Testis (tissue), 3 donors: ENCODE results near the gene SETD5. TPM values are rescaled to one million over a fixed set of nuclear protein-coding genes. Genes with fewer than 3 reads are reported as not detected.

ENCODE experiments used
- DNase-seq: peaks from one replicate; pipeline ENCODE4 v3.0.0-alpha.2; 2019
- H3K27ac ChIP-seq, 2 donors: fragments of 200-600 bp; sonication (generic); one replicate each; pipeline ENCODE4 v1.5.1; 2019
- H3K27me3 ChIP-seq: fragments of 200-600 bp; sonication (generic); one replicate; pipeline ENCODE4 v1.5.1; 2019
- H3K36me3 ChIP-seq: fragments of 200-600 bp; sonication (generic); one replicate; pipeline ENCODE4 v1.5.1; 2017; ENCODE audit warnings: low read depth; ENCODE audit errors: missing control alignments
- H3K4me1 ChIP-seq: fragments of 200-600 bp; sonication (generic); one replicate; pipeline ENCODE4 v1.5.1; 2019
- H3K4me3 ChIP-seq, 2 donors: fragments of 200-600 bp; sonication (generic); one replicate each; pipeline ENCODE4 v1.5.1; 2017 to 2019
- H3K9me3 ChIP-seq: fragments of 200-600 bp; sonication (generic); one replicate; pipeline ENCODE4 v1.5.1; 2017
- POLR2A ChIP-seq: fragments of 450-650 bp; IDR thresholded peaks from one replicate; pipeline ENCODE4 v1.6.1; 2017; ENCODE audit warnings: antibody characterized with exemption, mild to moderate bottlenecking, moderate library complexity
- WGBS, 2 donors: methylation state at CpG; one replicate each; pipeline ENCODE4 v1.1.5; 2018; 5-methylcytosine and 5-hydroxymethylcytosine counted together
- intact Hi-C: fragments of 100-400 bp; cut with DNase I; formaldehyde crosslinking; loops from one replicate; pipeline ENCODE4 v1.15.1; 2023; ENCODE audit warnings: low total_unique reads
- polyA plus RNA-seq: library from polyadenylated mRNA; stranded (reverse); fragments of 350-450 nt; fragmentation: Illumina TruSeq; extraction: RNeasy Lipid Tissue Mini Kit (QIAGEN cat#74804); gene quantifications from one replicate; pipeline ENCODE4 v1.2.3, GENCODE V29; 2014; ENCODE audit warnings: low read depth, low replicate concordance; ENCODE audit not compliant: insufficient read depth
- total RNA-seq, 2 donors: library from RNA; depleted of rRNA; stranded (reverse); fragments of >200 nt; gene quantifications; one replicate each; pipeline ENCODE4 v1.2.3, GENCODE V29; 2016
- TF ChIP-seq, protein P1 (sequence below), 3 experiments: fragments of 450-650 bp in 2 of 3; fragments of 200-600 bp in 1 of 3; sonication (generic) in 1 of 3; IDR thresholded peaks; one replicate each; pipeline ENCODE4 v1.5.1; 2016 to 2019; ENCODE audit warnings: antibody characterized with exemption in 3 of 3, mild to moderate bottlenecking in 2 of 3, moderate library complexity in 1 of 3

The SETD5 gene
- total and polyA plus RNA-seq, 3 donors from 2014 or later, result 70.5 to 168 (median 155) TPM

DNA sequence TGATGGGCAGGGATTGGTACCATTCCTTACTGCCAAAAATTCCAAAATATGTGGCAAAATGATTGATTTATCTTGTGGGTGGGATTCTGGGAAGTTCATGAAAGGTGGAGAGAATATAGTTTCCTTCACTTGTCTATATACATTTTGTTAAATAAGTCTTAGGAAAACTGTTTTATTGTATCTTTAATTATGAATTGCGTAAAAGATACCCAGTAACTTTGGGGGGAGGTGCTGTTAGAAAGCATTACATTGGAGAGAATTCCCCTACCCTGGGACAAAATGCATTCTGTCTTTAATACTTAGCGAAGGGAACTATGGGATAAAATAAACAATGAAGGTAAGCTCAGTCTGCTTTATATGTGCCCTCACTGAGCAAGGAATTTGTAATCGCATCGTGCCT, 4.6 kb downstream of the SETD5 start:
- Histone ChIP-seq H3K27me3 (no peaks in the 10 kb centered on the region), H3K9me3 (no peaks in the 10 kb centered on the region), H3K27ac (peak overlapping the region; percentile 14 to 98), H3K4me1 (peaks cover 72% of the 10 kb centered on the region), H3K4me3 (no peak overlapping the region), H3K36me3 (no peaks in the 10 kb centered on the region)
- intact Hi-C loops, result no loop called here
- DNase-seq, result no peak
- 38 to 44% methylated on average over 4 of the region's 4 CpGs for WGBS, 2 donors
- no peak for TF ChIP-seq POLR2A
- TF ChIP-seq, protein P1, sequence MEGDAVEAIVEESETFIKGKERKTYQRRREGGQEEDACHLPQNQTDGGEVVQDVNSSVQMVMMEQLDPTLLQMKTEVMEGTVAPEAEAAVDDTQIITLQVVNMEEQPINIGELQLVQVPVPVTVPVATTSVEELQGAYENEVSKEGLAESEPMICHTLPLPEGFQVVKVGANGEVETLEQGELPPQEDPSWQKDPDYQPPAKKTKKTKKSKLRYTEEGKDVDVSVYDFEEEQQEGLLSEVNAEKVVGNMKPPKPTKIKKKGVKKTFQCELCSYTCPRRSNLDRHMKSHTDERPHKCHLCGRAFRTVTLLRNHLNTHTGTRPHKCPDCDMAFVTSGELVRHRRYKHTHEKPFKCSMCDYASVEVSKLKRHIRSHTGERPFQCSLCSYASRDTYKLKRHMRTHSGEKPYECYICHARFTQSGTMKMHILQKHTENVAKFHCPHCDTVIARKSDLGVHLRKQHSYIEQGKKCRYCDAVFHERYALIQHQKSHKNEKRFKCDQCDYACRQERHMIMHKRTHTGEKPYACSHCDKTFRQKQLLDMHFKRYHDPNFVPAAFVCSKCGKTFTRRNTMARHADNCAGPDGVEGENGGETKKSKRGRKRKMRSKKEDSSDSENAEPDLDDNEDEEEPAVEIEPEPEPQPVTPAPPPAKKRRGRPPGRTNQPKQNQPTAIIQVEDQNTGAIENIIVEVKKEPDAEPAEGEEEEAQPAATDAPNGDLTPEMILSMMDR (IDR thresholded peaks at IDR 0.05), result no peak

DNA sequence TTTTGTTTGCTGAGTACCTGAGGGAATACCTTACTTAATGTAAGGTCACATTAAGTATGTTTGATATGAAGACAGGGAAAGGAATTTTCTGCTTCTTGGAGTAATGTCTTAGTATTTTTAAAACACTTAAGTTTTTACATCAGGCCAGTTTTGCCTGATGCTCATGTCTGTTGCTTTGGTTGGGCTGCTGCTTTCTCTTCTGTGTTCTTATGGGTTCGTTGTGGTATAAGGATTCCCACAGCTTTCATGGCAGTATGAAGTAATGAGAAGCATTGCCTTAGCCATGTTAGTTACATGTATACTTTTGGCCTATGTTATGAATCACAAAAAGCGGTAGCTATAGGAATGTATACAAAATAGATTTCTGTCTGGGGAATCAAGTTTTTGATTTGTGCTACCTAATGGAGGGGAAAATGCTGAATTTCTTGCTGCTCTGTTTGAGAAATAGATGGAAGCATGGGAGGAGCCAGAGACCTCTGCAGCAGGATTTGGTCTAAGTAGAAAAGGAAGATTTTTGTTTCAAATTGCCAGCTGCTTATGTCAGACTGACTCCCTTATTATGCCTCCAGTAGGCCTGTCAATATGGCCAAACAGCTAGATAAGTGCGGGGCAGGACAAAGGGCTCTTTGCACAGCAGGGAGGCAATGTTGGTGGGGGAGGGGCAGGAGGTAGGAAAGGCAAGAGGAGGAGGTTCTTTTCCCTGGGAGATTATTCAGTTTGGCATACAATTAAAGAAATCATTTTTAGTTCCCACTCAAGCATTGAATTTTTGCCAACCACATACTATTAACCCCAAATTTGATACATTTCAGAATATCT, 5.2 kb downstream of the SETD5 start:
- no peak overlapping the region for H3K4me3 ChIP-seq
- peak overlapping the region; percentile 4 to 98 for H3K27ac ChIP-seq
- H3K36me3 ChIP-seq, result no peaks in the 10 kb centered on the region
- TF ChIP-seq, protein P1 (IDR thresholded peaks at IDR 0.05), result no peak
- no peak for TF ChIP-seq POLR2A
- intact Hi-C loops, result no loop called here
- H3K27me3 ChIP-seq, result no peaks in the 10 kb centered on the region
- WGBS, 2 donors, result 15 to 23% methylated on average over 3 of the region's 3 CpGs
- peaks cover 72% of the 10 kb centered on the region for H3K4me1 ChIP-seq
- peak; percentile 92 for DNase-seq
- no peaks in the 10 kb centered on the region for H3K9me3 ChIP-seq

DNA sequence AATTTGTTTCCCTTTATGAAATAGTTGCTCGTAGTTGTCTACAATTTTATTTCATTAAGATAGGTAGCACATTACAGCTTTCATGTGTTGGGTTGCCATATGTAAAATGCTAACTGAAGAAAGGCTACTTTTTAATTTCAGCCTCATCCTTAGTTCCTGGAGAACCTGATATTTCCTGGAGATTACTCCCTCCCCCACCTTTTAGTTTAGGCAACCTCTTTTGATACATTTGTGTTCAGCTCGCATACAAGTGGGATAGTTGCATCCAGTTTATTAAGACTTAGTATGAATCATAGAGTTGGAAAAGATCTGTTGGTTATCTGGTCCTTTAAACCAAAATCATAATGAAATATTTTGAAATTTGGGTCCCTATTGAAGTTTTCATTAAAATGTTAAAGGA, 6.0 kb downstream of the SETD5 start:
- WGBS, 2 donors, result 18 to 25% methylated on average over 2 of the region's 2 CpGs
- no peak overlapping the region for H3K4me3 ChIP-seq
- DNase-seq, result no peak
- H3K9me3 ChIP-seq, result no peaks in the 10 kb centered on the region
- peak overlapping the region; percentile 4 to 98 for H3K27ac ChIP-seq
- TF ChIP-seq, protein P1 (IDR thresholded peaks at IDR 0.05), result no peak
- no peak for TF ChIP-seq POLR2A
- no peaks in the 10 kb centered on the region for H3K27me3 ChIP-seq
- H3K36me3 ChIP-seq, result no peaks in the 10 kb centered on the region
- intact Hi-C loops, result no loop called here
- H3K4me1 ChIP-seq, result peaks cover 72% of the 10 kb centered on the region

DNA sequence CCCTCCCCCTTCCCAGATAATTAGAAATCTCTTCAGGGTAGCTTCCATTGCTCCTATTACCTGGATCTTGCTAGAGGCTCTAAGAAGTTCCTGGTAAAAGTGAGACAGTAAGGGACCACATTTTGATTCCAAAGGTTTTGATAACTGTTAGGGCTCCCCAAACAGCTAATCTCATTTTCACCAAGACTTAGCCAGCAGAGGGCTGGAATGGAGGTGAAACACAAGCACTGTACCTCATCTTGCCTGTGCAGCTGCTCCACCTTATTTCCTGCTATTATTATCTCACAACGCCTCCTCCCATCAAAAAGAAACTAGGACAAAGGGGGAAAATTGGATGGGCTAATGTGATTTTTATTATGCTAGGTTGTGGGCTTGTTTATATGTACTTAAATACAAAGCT, 7.3 kb downstream of the SETD5 start:
- H3K9me3 ChIP-seq, result no peaks in the 10 kb centered on the region
- intact Hi-C loops, result no loop called here
- 11 to 33% methylated on average over 1 of the region's 1 CpG for WGBS, 2 donors
- no peaks in the 10 kb centered on the region for H3K27me3 ChIP-seq
- no peak overlapping the region for H3K4me3 ChIP-seq
- no peak for DNase-seq
- H3K4me1 ChIP-seq, result peaks cover 73% of the 10 kb centered on the region
- peak overlapping the region in 1 of 2 donors; percentile 1 for H3K27ac ChIP-seq
- H3K36me3 ChIP-seq, result no peaks in the 10 kb centered on the region
- TF ChIP-seq POLR2A, result no peak
- TF ChIP-seq, protein P1 (IDR thresholded peaks at IDR 0.05), result no peak

DNA sequence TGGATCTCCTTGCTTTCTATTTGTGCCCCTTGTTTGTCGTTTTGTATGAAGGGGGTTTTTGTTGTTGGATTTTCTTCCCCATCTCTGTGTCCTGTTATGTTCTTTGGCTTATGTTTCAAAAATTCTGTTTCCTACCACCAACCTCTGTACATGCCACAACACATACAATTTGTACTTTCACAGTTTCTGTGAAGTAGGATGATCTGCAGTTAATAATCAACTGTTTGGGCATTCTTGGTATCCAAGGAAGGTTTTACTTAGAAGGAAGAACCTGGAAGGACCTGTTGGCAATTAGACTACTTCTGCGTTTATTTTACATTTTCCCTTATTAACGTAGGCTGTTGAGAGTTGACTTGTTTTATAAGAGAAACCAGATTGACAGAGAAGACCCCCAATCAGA, 8.3 kb downstream of the SETD5 start:
- TF ChIP-seq, protein P1 (IDR thresholded peaks at IDR 0.05), result no peak
- no peak for DNase-seq
- Histone ChIP-seq H3K9me3 (no peaks in the 10 kb centered on the region), H3K4me1 (peaks cover 71% of the 10 kb centered on the region), H3K4me3 (no peak overlapping the region), H3K27ac (peak overlapping the region in 1 of 2 donors; percentile 20), H3K36me3 (no peaks in the 10 kb centered on the region), H3K27me3 (no peaks in the 10 kb centered on the region)
- intact Hi-C loops, result no loop called here
- 60 to 67% methylated on average over 3 of the region's 3 CpGs for WGBS, 2 donors
